ENCODE data around the gene DNAJC8. TPM values are rescaled to one million over a fixed set of nuclear protein-coding genes. Genes with fewer than 3 reads are reported as not detected.

The DNAJC8 gene
- total RNA-seq, 4 donors from 2014 or later, result 77.7 to 83.1 (median 79.9) TPM

GRCh38 chr1:28208818-28209441 is 23.9 kb downstream of the DNAJC8 start:
- Histone ChIP-seq H3K4me1 (no peaks in the 10 kb centered on the region), H3K27me3 (no peaks in the 10 kb centered on the region), H3K4me3 (no peak overlapping the region), H3K36me3 (peaks cover 0 to 80% (median under 1%) of the 10 kb centered on the region in 3 donors), H3K27ac (no peak overlapping the region), H3K9me3 (no peaks in the 10 kb centered on the region)
- WGBS, 2 donors, result 41 to 49% methylated on average over 4 of the region's 4 CpGs
- DNase-seq (ENCODE audit: low spot score in 2 of 2), result peak in 1 of 2 donors; percentile 48
- no peak for TF ChIP-seq POLR2A (IDR thresholded peaks at IDR 0.05)
- TF ChIP-seq, protein P1, sequence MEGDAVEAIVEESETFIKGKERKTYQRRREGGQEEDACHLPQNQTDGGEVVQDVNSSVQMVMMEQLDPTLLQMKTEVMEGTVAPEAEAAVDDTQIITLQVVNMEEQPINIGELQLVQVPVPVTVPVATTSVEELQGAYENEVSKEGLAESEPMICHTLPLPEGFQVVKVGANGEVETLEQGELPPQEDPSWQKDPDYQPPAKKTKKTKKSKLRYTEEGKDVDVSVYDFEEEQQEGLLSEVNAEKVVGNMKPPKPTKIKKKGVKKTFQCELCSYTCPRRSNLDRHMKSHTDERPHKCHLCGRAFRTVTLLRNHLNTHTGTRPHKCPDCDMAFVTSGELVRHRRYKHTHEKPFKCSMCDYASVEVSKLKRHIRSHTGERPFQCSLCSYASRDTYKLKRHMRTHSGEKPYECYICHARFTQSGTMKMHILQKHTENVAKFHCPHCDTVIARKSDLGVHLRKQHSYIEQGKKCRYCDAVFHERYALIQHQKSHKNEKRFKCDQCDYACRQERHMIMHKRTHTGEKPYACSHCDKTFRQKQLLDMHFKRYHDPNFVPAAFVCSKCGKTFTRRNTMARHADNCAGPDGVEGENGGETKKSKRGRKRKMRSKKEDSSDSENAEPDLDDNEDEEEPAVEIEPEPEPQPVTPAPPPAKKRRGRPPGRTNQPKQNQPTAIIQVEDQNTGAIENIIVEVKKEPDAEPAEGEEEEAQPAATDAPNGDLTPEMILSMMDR (IDR thresholded peaks at IDR 0.05), result peak; percentile 27 to 53 (median 31)
- no peak for TF ChIP-seq EP300 (IDR thresholded peaks at IDR 0.05)

DNA sequence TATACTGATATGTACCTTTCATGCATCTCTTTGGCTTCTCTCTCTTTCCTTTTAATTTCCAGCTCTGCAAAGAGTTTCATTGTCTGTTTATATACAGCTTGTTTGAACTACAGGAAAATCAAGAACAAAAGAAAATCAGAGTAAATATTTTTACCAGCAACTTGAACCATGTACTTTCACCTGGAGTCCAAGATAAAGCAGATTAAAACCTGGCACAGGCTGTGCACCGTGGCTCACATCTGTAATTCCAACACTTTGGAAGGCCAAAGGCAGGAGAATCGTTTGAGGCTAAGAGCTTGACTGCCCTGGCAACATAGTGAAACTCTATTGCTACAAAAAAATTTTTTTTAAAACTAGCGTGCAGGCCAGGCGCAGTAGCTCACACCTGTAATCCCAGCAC is 27.6 kb downstream of the DNAJC8 start:
- H3K27ac ChIP-seq, result no peak overlapping the region
- H3K4me1 ChIP-seq, result no peaks in the 10 kb centered on the region
- H3K36me3 ChIP-seq, result peaks cover 0 to 97% (median 25%) of the 10 kb centered on the region in 3 donors
- DNase-seq (ENCODE audit: low spot score in 2 of 2), result no peak
- no peaks in the 10 kb centered on the region for H3K9me3 ChIP-seq
- WGBS, 2 donors, result 90 to 94% methylated on average over 4 of the region's 4 CpGs
- TF ChIP-seq EP300 (IDR thresholded peaks at IDR 0.05) (no peak), POLR2A (IDR thresholded peaks at IDR 0.05) (no peak)
- TF ChIP-seq, protein P1 (IDR thresholded peaks at IDR 0.05), result no peak
- H3K27me3 ChIP-seq, result no peaks in the 10 kb centered on the region
- H3K4me3 ChIP-seq, result no peak overlapping the region

- Histone ChIP-seq H3K36me3 (peaks cover 0 to 85% (median 38%) of the 10 kb centered on the region in 3 donors), H3K27ac (no peak overlapping the region), H3K27me3 (no peaks in the 10 kb centered on the region), H3K9me3 (no peaks in the 10 kb centered on the region), H3K4me3 (no peak overlapping the region), H3K4me1 (no peaks in the 10 kb centered on the region)
- DNase-seq (ENCODE audit: low spot score in 2 of 2), result no peak
- TF ChIP-seq POLR2A (IDR thresholded peaks at IDR 0.05), result no peak
- TF ChIP-seq EP300 (IDR thresholded peaks at IDR 0.05), result no peak
- TF ChIP-seq, protein P1 (IDR thresholded peaks at IDR 0.05), result no peak
- 94 to 96% methylated on average over 6 of the region's 6 CpGs for WGBS, 2 donors
These were observed 32.5 kb downstream of the DNAJC8 start for GRCh38 chr1:28200234-28200873.

DNA sequence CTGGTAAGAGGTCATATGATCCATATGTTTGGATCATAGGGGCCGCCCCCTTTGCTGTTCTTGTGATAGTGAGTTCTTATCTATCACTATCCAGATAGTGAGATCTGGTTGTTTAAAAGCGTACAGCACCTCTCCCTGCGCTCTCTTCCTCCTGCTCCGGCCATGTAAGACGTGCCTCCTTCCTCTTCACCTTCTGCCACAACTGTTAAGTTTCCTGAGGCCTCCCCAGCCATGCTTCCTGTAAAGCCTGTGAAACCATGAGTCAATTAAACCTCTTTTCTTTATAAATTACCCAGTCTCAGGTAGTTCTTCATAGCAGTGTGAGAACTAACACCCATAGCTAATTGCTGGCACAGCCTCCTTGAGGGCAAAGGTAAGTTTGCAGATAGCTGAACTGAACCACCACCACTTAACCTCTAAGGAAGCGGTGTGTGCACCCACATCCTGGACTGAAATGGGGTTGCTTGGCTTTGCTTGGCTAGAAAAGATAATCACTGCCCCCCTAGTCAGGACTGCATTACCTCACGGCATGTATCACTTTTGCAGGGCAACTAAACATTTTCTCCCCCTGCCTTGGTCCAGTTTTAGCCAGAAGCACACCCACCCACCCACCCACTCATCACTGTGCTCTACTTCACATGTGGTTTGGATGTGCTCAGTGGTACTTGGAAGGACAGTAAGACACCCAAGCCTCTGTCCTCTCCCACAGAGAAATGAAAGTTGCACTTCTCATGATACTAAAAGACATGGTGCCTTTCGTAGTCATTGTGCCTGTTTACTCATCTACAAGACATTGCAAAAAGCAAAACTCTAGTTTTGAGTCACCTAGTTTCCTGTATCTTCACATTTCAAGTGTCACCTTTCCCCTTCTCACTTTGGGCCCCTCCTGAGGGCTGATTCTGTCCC is 33.2 kb downstream of the DNAJC8 start:
- no peak for DNase-seq (ENCODE audit: low spot score in 2 of 2)

More for the DNA sequence above, 33.2 kb downstream of the DNAJC8 start:
- Histone ChIP-seq H3K4me1 (no peaks in the 10 kb centered on the region), H3K27ac (no peak overlapping the region), H3K9me3 (no peaks in the 10 kb centered on the region), H3K36me3 (peaks cover 0 to 77% (median 38%) of the 10 kb centered on the region in 3 donors), H3K27me3 (no peaks in the 10 kb centered on the region), H3K4me3 (no peak overlapping the region)
- no peak for TF ChIP-seq EP300 (IDR thresholded peaks at IDR 0.05)
- no peak for TF ChIP-seq POLR2A (IDR thresholded peaks at IDR 0.05)
- TF ChIP-seq, protein P1 (IDR thresholded peaks at IDR 0.05), result no peak
- 89 to 90% methylated on average over 8 of the region's 8 CpGs for WGBS, 2 donors

Measured in tibial nerve (tissue), 4 donors.